ENCODE results near the gene SDCCAG8.

DNA sequence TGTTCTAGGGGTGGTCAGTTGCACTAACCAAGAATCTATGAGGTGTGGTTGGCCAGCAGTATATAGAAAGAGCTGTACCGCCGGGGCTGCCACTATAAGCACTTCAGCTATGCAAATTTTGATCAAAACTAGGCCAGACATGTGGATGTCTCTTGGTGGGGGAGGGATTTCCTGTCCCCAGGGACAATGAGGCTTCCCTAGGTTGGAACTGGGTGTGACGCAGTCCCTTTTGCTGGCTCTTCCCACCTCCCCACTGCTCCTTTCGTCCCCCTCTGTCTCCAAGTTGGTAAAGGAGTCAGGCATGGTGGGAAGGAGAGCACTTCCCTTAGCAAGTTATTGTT lies 13.6 kb downstream of the SDCCAG8 start:
- TF ChIP-seq EZH2 (IDR thresholded peaks at IDR 0.05; ENCODE audit: low read depth, unreplicated experiment) (no peak), ETS1 (IDR thresholded peaks at IDR 0.05) (no peak), POLR2AphosphoS5 (IDR thresholded peaks at IDR 0.05; ENCODE audit: low read depth) (no peak)
- TF ChIP-seq, protein P1, sequence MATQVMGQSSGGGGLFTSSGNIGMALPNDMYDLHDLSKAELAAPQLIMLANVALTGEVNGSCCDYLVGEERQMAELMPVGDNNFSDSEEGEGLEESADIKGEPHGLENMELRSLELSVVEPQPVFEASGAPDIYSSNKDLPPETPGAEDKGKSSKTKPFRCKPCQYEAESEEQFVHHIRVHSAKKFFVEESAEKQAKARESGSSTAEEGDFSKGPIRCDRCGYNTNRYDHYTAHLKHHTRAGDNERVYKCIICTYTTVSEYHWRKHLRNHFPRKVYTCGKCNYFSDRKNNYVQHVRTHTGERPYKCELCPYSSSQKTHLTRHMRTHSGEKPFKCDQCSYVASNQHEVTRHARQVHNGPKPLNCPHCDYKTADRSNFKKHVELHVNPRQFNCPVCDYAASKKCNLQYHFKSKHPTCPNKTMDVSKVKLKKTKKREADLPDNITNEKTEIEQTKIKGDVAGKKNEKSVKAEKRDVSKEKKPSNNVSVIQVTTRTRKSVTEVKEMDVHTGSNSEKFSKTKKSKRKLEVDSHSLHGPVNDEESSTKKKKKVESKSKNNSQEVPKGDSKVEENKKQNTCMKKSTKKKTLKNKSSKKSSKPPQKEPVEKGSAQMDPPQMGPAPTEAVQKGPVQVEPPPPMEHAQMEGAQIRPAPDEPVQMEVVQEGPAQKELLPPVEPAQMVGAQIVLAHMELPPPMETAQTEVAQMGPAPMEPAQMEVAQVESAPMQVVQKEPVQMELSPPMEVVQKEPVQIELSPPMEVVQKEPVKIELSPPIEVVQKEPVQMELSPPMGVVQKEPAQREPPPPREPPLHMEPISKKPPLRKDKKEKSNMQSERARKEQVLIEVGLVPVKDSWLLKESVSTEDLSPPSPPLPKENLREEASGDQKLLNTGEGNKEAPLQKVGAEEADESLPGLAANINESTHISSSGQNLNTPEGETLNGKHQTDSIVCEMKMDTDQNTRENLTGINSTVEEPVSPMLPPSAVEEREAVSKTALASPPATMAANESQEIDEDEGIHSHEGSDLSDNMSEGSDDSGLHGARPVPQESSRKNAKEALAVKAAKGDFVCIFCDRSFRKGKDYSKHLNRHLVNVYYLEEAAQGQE (IDR thresholded peaks at IDR 0.05; ENCODE audit: unreplicated experiment) = no peak
- TF ChIP-seq, protein P2, sequence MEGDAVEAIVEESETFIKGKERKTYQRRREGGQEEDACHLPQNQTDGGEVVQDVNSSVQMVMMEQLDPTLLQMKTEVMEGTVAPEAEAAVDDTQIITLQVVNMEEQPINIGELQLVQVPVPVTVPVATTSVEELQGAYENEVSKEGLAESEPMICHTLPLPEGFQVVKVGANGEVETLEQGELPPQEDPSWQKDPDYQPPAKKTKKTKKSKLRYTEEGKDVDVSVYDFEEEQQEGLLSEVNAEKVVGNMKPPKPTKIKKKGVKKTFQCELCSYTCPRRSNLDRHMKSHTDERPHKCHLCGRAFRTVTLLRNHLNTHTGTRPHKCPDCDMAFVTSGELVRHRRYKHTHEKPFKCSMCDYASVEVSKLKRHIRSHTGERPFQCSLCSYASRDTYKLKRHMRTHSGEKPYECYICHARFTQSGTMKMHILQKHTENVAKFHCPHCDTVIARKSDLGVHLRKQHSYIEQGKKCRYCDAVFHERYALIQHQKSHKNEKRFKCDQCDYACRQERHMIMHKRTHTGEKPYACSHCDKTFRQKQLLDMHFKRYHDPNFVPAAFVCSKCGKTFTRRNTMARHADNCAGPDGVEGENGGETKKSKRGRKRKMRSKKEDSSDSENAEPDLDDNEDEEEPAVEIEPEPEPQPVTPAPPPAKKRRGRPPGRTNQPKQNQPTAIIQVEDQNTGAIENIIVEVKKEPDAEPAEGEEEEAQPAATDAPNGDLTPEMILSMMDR (conservative IDR thresholded peaks at IDR 0.05; ENCODE audit: low read depth in 2 of 2) = no peak

All from GM23338 (cell line).